Measurements from ENCODE around the gene MRC2.

- no peak for TF ChIP-seq CTCF (IDR thresholded peaks at IDR 0.05)
- TF ChIP-seq POLR2AphosphoS5 (IDR thresholded peaks at IDR 0.05): no peak
Measured at GRCh38 chr17:62674841-62675240, 47.4 kb downstream of the MRC2 start.

Data from gastroesophageal sphincter (tissue), 3 donors.